ENCODE data around the gene CTDP1.

DNA sequence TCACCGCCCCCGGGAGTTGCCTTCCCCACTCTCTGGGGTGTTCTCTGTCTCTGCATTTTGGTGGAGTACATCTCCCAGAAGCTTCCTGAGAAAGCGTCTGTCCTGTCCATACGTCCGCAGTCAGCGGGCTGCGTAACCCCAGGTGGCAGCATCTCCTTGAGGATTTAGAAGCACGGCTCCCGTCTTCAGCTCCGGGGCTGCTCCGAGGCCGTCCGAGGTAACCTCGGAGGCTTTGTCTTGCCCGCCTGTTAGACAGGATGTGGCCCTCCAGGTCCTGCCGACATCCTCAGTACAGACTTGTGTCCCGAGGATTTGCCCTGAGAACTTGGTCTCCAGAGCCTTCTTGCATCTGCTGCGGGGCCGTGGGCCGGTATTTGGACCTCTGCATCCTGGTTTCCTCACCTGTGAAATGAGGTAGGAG is 58.4 kb downstream of the CTDP1 start:
- TF ChIP-seq ZC3H10 (CRISPR knock-in tag; IDR thresholded peaks at IDR 0.05) (no peak), TOX (CRISPR knock-in tag; IDR thresholded peaks at IDR 0.05; ENCODE audit: borderline replicate concordance) (no peak), GLIS3 (CRISPR knock-in tag; IDR thresholded peaks at IDR 0.05) (no peak), SNAI2 (CRISPR knock-in tag; IDR thresholded peaks at IDR 0.05) (no peak)
- TF ChIP-seq, protein P1, sequence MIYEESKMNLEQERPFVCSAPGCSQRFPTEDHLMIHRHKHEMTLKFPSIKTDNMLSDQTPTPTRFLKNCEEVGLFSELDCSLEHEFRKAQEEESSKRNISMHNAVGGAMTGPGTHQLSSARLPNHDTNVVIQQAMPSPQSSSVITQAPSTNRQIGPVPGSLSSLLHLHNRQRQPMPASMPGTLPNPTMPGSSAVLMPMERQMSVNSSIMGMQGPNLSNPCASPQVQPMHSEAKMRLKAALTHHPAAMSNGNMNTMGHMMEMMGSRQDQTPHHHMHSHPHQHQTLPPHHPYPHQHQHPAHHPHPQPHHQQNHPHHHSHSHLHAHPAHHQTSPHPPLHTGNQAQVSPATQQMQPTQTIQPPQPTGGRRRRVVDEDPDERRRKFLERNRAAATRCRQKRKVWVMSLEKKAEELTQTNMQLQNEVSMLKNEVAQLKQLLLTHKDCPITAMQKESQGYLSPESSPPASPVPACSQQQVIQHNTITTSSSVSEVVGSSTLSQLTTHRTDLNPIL (CRISPR knock-in tag; IDR thresholded peaks at IDR 0.05; ENCODE audit: low read depth) = no peak
